Suprapubic skin (tissue), 4 donors: Measurements from ENCODE around the gene TMED10.

Source experiments
- POLR2A ChIP-seq, 2 donors: fragments of 450-650 bp; IDR thresholded peaks; one replicate each; pipeline ENCODE4 v1.6.1; 2017; ENCODE audit warnings: antibody characterized with exemption in 2 of 2, mild to moderate bottlenecking in 2 of 2, moderate library complexity in 2 of 2
- POLR2AphosphoS5 ChIP-seq, 3 donors: sonication (generic); formaldehyde crosslinking; IDR thresholded peaks; one replicate each; pipeline ENCODE4 v1.6.1; 2017; ENCODE audit warnings: antibody characterized with exemption in 3 of 3
- TF ChIP-seq, protein P1 (sequence below), 2 donors: fragments of 200-600 bp in 1 of 2; fragments of 450-650 bp in 1 of 2; sonication (generic) in 1 of 2; IDR thresholded peaks; one replicate each; pipeline ENCODE4 v1.5.1; 2016 to 2019; ENCODE audit warnings: antibody characterized with exemption in 2 of 2, mild to moderate bottlenecking in 1 of 2, moderate library complexity in 1 of 2

DNA sequence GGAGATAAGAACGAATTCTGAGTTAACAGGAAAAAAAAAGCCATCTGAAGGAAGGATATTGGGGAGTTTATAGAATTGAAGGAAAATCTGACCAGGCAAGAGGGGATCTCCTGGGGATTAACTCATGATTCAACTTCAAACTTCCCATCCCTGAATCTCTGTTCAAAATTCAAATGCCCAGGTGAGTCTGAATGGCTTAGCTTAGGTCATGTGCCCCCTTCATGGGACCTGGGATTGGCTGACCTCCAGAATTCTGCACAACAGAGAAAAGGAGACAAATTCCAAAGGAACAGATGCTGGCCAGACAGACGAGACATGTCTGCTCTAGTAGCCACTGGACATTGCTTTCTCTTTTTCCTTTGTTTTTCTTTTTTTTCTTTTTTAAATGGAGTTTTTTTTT, 26.2 kb upstream of the TMED10 start:
- TF ChIP-seq, protein P1, sequence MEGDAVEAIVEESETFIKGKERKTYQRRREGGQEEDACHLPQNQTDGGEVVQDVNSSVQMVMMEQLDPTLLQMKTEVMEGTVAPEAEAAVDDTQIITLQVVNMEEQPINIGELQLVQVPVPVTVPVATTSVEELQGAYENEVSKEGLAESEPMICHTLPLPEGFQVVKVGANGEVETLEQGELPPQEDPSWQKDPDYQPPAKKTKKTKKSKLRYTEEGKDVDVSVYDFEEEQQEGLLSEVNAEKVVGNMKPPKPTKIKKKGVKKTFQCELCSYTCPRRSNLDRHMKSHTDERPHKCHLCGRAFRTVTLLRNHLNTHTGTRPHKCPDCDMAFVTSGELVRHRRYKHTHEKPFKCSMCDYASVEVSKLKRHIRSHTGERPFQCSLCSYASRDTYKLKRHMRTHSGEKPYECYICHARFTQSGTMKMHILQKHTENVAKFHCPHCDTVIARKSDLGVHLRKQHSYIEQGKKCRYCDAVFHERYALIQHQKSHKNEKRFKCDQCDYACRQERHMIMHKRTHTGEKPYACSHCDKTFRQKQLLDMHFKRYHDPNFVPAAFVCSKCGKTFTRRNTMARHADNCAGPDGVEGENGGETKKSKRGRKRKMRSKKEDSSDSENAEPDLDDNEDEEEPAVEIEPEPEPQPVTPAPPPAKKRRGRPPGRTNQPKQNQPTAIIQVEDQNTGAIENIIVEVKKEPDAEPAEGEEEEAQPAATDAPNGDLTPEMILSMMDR (IDR thresholded peaks at IDR 0.05) = no peak
- TF ChIP-seq POLR2AphosphoS5 (IDR thresholded peaks at IDR 0.05) (no peak), POLR2A (IDR thresholded peaks at IDR 0.05) (no peak)
